DOHH2 (cell line): Measurements from ENCODE around the gene FAN1.

Experiments used
- CTCF ChIP-seq: fragments of 200-600 bp; sonication (generic); IDR thresholded peaks from one replicate; pipeline ENCODE4 v1.5.1; 2014; ENCODE audit warnings: antibody characterized with exemption, mild to moderate bottlenecking, low read depth, low read length; ENCODE audit not compliant: poor library complexity, severe bottlenecking
- EZH2phosphoT487 ChIP-seq: fragments of 200-600 bp; sonication (generic); IDR thresholded peaks from 2 replicates; pipeline ENCODE4 v1.6.1; 2017; ENCODE audit warnings: borderline replicate concordance, mild to moderate bottlenecking, antibody characterized with exemption, low read length, moderate library complexity, mixed read lengths

GRCh38 chr15:30956216-30957124 is 52.8 kb downstream of the FAN1 start:
- TF ChIP-seq CTCF (no peak), EZH2phosphoT487 (no peak)
